IMR-90 (cell line): ENCODE data around the gene BCL2L11.

Experiments
- BHLHE40 ChIP-seq: fragments of 150-350 bp; IDR thresholded peaks from 2 replicates; pipeline ENCODE4 v1.6.1; 2016; ENCODE audit warnings: mild to moderate bottlenecking, low read depth, low read length
- FOS ChIP-seq: fragments of 150-350 bp; IDR thresholded peaks from 2 replicates; pipeline ENCODE4 v1.6.1; 2016; ENCODE audit warnings: low read depth, low read length
- MAZ ChIP-seq: IDR thresholded peaks from 2 replicates; pipeline ENCODE4 v1.6.1; 2012; ENCODE audit warnings: low read depth, mild to moderate bottlenecking, low read length, improper control_type of control experiment, moderate library complexity, borderline replicate concordance
- NFE2L2 ChIP-seq: fragments of 150-350 bp; IDR thresholded peaks from 2 replicates; pipeline ENCODE4 v1.6.1; 2016; ENCODE audit warnings: low read depth, mild to moderate bottlenecking, low read length
- POLR2A ChIP-seq: IDR thresholded peaks from 2 replicates; pipeline ENCODE4 v1.6.1; 2012; ENCODE audit warnings: mild to moderate bottlenecking, low read depth, low read length
- RAD21 ChIP-seq: IDR thresholded peaks from 2 replicates; pipeline ENCODE4 v1.6.1; 2012; ENCODE audit warnings: low read length, improper control_type of control experiment
- SMC3 ChIP-seq: fragments of 150-350 bp; IDR thresholded peaks from 2 replicates; pipeline ENCODE4 v1.6.1; 2016; ENCODE audit warnings: low read depth, mild to moderate bottlenecking, antibody characterized with exemption, low read length, moderate library complexity
- TF ChIP-seq, protein P1 (sequence below): conservative IDR thresholded peaks from 2 replicates; pipeline ENCODE4 v1.5.1; 2012; ENCODE audit warnings: mild to moderate bottlenecking, low read depth, low read length, improper control_type of control experiment
- TF ChIP-seq, protein P2 (sequence below): fragments of 150-350 bp; IDR thresholded peaks from 2 replicates; pipeline ENCODE4 v1.6.1; 2017; ENCODE audit warnings: mild to moderate bottlenecking, antibody characterized with exemption, low read length, low read depth

DNA sequence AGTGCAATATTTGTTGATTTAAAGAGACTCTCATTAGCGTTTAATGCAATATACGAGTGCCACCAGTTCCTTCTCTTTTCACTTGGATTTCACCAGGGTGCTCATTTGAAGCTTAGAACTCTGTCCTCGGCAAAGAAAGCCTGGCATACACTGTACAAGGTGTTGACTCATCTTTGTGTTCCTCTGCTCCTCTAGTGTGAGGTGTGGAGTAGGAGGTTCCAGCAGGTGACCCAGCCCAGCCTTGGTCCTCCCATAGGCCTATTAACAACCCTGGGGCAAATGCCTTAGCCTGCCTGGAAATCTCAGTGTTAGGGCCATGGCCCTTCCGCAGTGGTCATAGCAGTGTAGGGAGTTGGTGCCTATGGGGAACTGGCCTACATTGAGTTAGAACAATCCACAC lies 20.1 kb downstream of the BCL2L11 start:
- TF ChIP-seq POLR2A (no peak), SMC3 (no peak), RAD21 (no peak), BHLHE40 (no peak), FOS (no peak), NFE2L2 (no peak), MAZ (no peak)
- TF ChIP-seq, protein P1, sequence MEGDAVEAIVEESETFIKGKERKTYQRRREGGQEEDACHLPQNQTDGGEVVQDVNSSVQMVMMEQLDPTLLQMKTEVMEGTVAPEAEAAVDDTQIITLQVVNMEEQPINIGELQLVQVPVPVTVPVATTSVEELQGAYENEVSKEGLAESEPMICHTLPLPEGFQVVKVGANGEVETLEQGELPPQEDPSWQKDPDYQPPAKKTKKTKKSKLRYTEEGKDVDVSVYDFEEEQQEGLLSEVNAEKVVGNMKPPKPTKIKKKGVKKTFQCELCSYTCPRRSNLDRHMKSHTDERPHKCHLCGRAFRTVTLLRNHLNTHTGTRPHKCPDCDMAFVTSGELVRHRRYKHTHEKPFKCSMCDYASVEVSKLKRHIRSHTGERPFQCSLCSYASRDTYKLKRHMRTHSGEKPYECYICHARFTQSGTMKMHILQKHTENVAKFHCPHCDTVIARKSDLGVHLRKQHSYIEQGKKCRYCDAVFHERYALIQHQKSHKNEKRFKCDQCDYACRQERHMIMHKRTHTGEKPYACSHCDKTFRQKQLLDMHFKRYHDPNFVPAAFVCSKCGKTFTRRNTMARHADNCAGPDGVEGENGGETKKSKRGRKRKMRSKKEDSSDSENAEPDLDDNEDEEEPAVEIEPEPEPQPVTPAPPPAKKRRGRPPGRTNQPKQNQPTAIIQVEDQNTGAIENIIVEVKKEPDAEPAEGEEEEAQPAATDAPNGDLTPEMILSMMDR = no peak
- TF ChIP-seq, protein P2, sequence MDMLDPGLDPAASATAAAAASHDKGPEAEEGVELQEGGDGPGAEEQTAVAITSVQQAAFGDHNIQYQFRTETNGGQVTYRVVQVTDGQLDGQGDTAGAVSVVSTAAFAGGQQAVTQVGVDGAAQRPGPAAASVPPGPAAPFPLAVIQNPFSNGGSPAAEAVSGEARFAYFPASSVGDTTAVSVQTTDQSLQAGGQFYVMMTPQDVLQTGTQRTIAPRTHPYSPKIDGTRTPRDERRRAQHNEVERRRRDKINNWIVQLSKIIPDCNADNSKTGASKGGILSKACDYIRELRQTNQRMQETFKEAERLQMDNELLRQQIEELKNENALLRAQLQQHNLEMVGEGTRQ = no peak
